Right lobe of liver (tissue), 6 donors: ENCODE results near the gene AURKA. TPM values are rescaled to one million over a fixed set of nuclear protein-coding genes. Genes with fewer than 3 reads are reported as not detected.
A peak's percentile ranks its signal among the peaks of the same experiment; 100 is the strongest.
"Not testable (repeated sequence)": the region's sequence is repeated elsewhere in the genome, so short reads cannot be mapped to it uniquely, and the experiment has no call there.

ENCODE experiments used
- ATAC-seq, 4 donors: fragments of 200-7000 bp; cut with Tn5 transposase; one replicate each; pipeline ENCODE4 v1.9.1; 2020; ENCODE audit warnings: mild to moderate bottlenecking in 4 of 4, moderate library complexity in 4 of 4
- DNase-seq, 3 donors: peaks; one replicate each; pipeline ENCODE4 v3.0.0-alpha.2; 2020
- H3K27ac ChIP-seq, 3 donors: fragments of 200-600 bp; one replicate each; pipeline ENCODE4 v1.8.0; 2022
- H3K27me3 ChIP-seq, 2 donors: fragments of 200-600 bp; one replicate each; pipeline ENCODE4 v1.8.0; 2022
- H3K36me3 ChIP-seq, 4 donors: fragments of 200-600 bp; sonication (generic) in 1 of 4; one replicate each; pipeline versions ENCODE4 v1.5.1 to v1.8.0; 2017 to 2022; ENCODE audit warnings: control low read depth in 1 of 4
- H3K4me1 ChIP-seq, 4 donors: fragments of 200-600 bp; sonication (generic) in 1 of 4; one replicate each; pipeline versions ENCODE4 v1.5.1 to v1.8.0; 2017 to 2022; ENCODE audit warnings: control low read depth in 1 of 4
- H3K4me3 ChIP-seq, 3 donors: fragments of 200-600 bp; one replicate each; pipeline ENCODE4 v1.8.0; 2022
- H3K9me3 ChIP-seq, 4 donors: fragments of 200-600 bp; sonication (generic) in 1 of 4; one replicate each; pipeline versions ENCODE4 v1.5.1 to v1.8.0; 2017 to 2022; ENCODE audit warnings: control low read depth in 1 of 4
- CTCF ChIP-seq, 4 donors: fragments of 200-600 bp in 3 of 4; fragments of 450-650 bp in 1 of 4; IDR thresholded peaks; one replicate each; pipeline versions ENCODE4 v1.5.1 to v1.8.0; 2016 to 2022; ENCODE audit warnings: antibody characterized with exemption in 4 of 4, mild to moderate bottlenecking in 2 of 4
- POLR2A ChIP-seq: fragments of 450-650 bp; IDR thresholded peaks from one replicate; pipeline ENCODE4 v1.6.1; 2017; ENCODE audit warnings: antibody characterized with exemption, mild to moderate bottlenecking
- WGBS: methylation state at CpG from one replicate; pipeline ENCODE4 v1.1.6; 2018; ENCODE audit warnings: low coverage, low lambda C conversion rate; ENCODE audit not compliant: insufficient coverage; ENCODE audit errors: missing lambda C conversion rate; 5-methylcytosine and 5-hydroxymethylcytosine counted together
- intact Hi-C, 2 donors: fragments of 100-400 bp; cut with DNase I; formaldehyde crosslinking; loops; one replicate each; pipeline versions ENCODE4 v1.11.2 to v1.14.1; 2022
- total RNA-seq, 6 experiments: library from RNA; depleted of rRNA in 2 of 6; stranded (reverse); fragments of >200 nt in 2 of 6; fragmentation: NEBNext Ultra II Directional in 3 of 6; extraction: Animal tissue kit (Norgen Biotek cat#: 25700) in 3 of 6; gene quantifications; one replicate each; pipeline versions ENCODE4 v1.1.0 to v1.2.4, GENCODE V29; 2016 to 2023
- donor health status: DM: no; HTN: yes; CAD: no.
- donor health status: DM: no; HTN: no; CAD: no.
- donor health status: DM: no; HTN: no; CAD: no.
- donor health status: DM: no; HTN: yes; CAD: no.
- donor health status: DM: no; HTN: yes; CAD: no.

AURKA gene
- total RNA-seq, 6 experiments from 2014 or later: 1.5 to 7.4 (median 2.5) TPM

- H3K27me3 ChIP-seq: no peaks in the 10 kb centered on the region
- WGBS: 80% methylated on average over 12 of the region's 12 CpGs
- H3K9me3 ChIP-seq: no peaks in the 10 kb centered on the region
- H3K36me3 ChIP-seq: no peaks in the 10 kb centered on the region
- no peak overlapping the region for H3K4me3 ChIP-seq
- peaks cover 0 to 25% (median 6%) of the 10 kb centered on the region in 4 donors for H3K4me1 ChIP-seq
- intact Hi-C loops: no loop called here
- DNase-seq (no peak), ATAC-seq (no peak)
- TF ChIP-seq POLR2A (no peak), CTCF (IDR thresholded peaks at IDR 0.05) (no peak)
- H3K27ac ChIP-seq: no peak overlapping the region
Measured at GRCh38 chr20:56414842-56415765, 23.1 kb upstream of the AURKA start.

GRCh38 chr20:56412949-56413348 is 20.9 kb upstream of the AURKA start:
- DNase-seq (no peak), ATAC-seq (no peak)
- Histone ChIP-seq H3K27ac (peak overlapping the region; percentile 63 to 76 (median 65)), H3K36me3 (peaks cover 0 to 2% (median 0%) of the 10 kb centered on the region in 4 donors), H3K27me3 (no peaks in the 10 kb centered on the region), H3K4me1 (peaks cover 0 to 31% (median 6%) of the 10 kb centered on the region in 4 donors), H3K9me3 (no peaks in the 10 kb centered on the region), H3K4me3 (no peak overlapping the region)
- TF ChIP-seq CTCF (IDR thresholded peaks at IDR 0.05) (no peak), POLR2A (no peak)
- 86% methylated on average over 3 of the region's 3 CpGs for WGBS
- intact Hi-C loops: no loop called here

- 57% methylated on average over 7 of the region's 7 CpGs for WGBS
Measured at GRCh38 chr20:56412473-56412790, 20.4 kb upstream of the AURKA start.

GRCh38 chr20:56411759-56412472 is 19.9 kb upstream of the AURKA start, which contains the start of gene CASS4:
TSS of gene CASS4 (plus strand) at chr20:56412260. CDS start at chr20:56412459, 199 bp downstream.
- Histone ChIP-seq H3K36me3 (peaks cover 0 to 10% (median 4%) of the 10 kb centered on the region in 4 donors), H3K4me1 (peaks cover 0 to 31% (median 6%) of the 10 kb centered on the region in 4 donors), H3K27ac (peak within 1 kb of the TSS; percentile 63 to 76 (median 65)), H3K4me3 (peak within 1 kb of the TSS; percentile 8 to 33 (median 18)), H3K27me3 (no peaks in the 10 kb centered on the region), H3K9me3 (no peaks in the 10 kb centered on the region)
- peak in 1 of 3 donors; percentile 64 for DNase-seq
- ATAC-seq: peak; percentile 92 to 94 (median 93)
- intact Hi-C loops: no loop called here
- WGBS: 5% methylated on average over 10 of the region's 10 CpGs
- TF ChIP-seq POLR2A (peak; percentile 53), CTCF (IDR thresholded peaks at IDR 0.05) (no peak)

More at GRCh38 chr20:56412473-56412790, 20.4 kb upstream of the AURKA start:
- peak overlapping the region; percentile 8 to 33 (median 18) for H3K4me3 ChIP-seq
- no peaks in the 10 kb centered on the region for H3K9me3 ChIP-seq
- H3K36me3 ChIP-seq: peaks cover 0 to 5% (median 2%) of the 10 kb centered on the region in 4 donors
- DNase-seq (no peak), ATAC-seq (no peak)
- H3K4me1 ChIP-seq: peaks cover 0 to 31% (median 6%) of the 10 kb centered on the region in 4 donors
- TF ChIP-seq CTCF (IDR thresholded peaks at IDR 0.05) (no peak), POLR2A (no peak)
- H3K27me3 ChIP-seq: no peaks in the 10 kb centered on the region
- peak overlapping the region; percentile 63 to 76 (median 65) for H3K27ac ChIP-seq
- intact Hi-C loops: no loop called here

- peak overlapping the region; percentile 63 to 76 (median 65) for H3K27ac ChIP-seq
- DNase-seq, intact Hi-C loops, ATAC-seq, H3K9me3 ChIP-seq, H3K27me3 ChIP-seq, H3K4me3 ChIP-seq: not testable (repeated sequence)
- peaks cover 0 to 14% (median 6%) of the 10 kb centered on the region in 4 donors for H3K36me3 ChIP-seq
- H3K4me1 ChIP-seq: peaks cover 0 to 31% (median 6%) of the 10 kb centered on the region in 4 donors
- WGBS: 75% methylated on average over 6 of the region's 7 CpGs
Measured at GRCh38 chr20:56411287-56411686, 19.3 kb upstream of the AURKA start.
